Right ventricle myocardium inferior (tissue), 1 donor: ENCODE data around the gene HIKESHI. TPM values are rescaled to one million over a fixed set of nuclear protein-coding genes. Genes with fewer than 3 reads are reported as not detected.
"Not testable (repeated sequence)": the region's sequence is repeated elsewhere in the genome, so short reads cannot be mapped to it uniquely, and the experiment has no call there.

Source experiments
- ATAC-seq: fragments of 200-7000 bp; cut with Tn5 transposase; one replicate; pipeline ENCODE4 v1.9.1; 2020; ENCODE audit warnings: mild to moderate bottlenecking, moderate library complexity
- DNase-seq: peaks from one replicate; pipeline ENCODE4 v3.0.0; 2021; ENCODE audit errors: missing footprints
- intact Hi-C: fragments of 100-400 bp; cut with DNase I; formaldehyde crosslinking; loops from one replicate; pipeline ENCODE4 v1.11.0; 2022
- total RNA-seq: library from RNA; stranded (reverse); fragmentation: NEBNext Ultra II Directional; extraction: Animal tissue kit (Norgen Biotek cat#: 25700); gene quantifications from one replicate; pipeline ENCODE4 v1.2.1, GENCODE V29; 2021
- donor health status: DM: no; HTN: yes; CAD: no; lungs with severe emphysema.

Gene HIKESHI
- total RNA-seq, 1 donor from 2014 or later: 51.5 TPM

- not testable (repeated sequence) for ATAC-seq, DNase-seq
- intact Hi-C loops: loop anchor here (5.0 to 10.0 kb wide), 2 partner anchors 432 to 605 kb away; partner anchors contain the start of genes CCDC83 and CCDC89
Measured at GRCh38 chr11:86289508-86290280, 12.3 kb upstream of the HIKESHI start.

GRCh38 chr11:86291466-86292262 is 10.4 kb upstream of the HIKESHI start:
- intact Hi-C loops: loop anchor here (1.0 to 10.0 kb wide), 3 partner anchors 350 to 607 kb away; partner anchors contain the start of genes CCDC83 and CCDC89
- ATAC-seq (no peak), DNase-seq (no peak)

- ATAC-seq: no peak
- DNase-seq: no peak
- intact Hi-C loops: loop anchor here (5.0 to 10.0 kb wide), 2 partner anchors 436 to 608 kb away; partner anchors contain the start of genes CCDC83 and CCDC89
Measured at GRCh38 chr11:86292912-86293616, 9.0 kb upstream of the HIKESHI start.

GRCh38 chr11:86294026-86294425 is 8.0 kb upstream of the HIKESHI start:
- DNase-seq (no peak), ATAC-seq (no peak)
- intact Hi-C loops: loop anchor here (5.0 to 10.0 kb wide), 2 partner anchors 437 to 609 kb away; partner anchors contain the start of genes CCDC83 and CCDC89

- DNase-seq: no peak
Measured at GRCh38 chr11:86301742-86302091, 323 bp upstream of the HIKESHI start.

GRCh38 chr11:86303257-86303656 is 1.2 kb downstream of the HIKESHI start:
- intact Hi-C loops: loop anchor here (5.0 kb wide), 1 partner anchor 56 kb away; no protein-coding TSS in a partner anchor
- DNase-seq: no peak
- no peak for ATAC-seq

More at GRCh38 chr11:86301742-86302091, 323 bp upstream of the HIKESHI start:
- intact Hi-C loops: loop anchor here (5.0 kb wide), 1 partner anchor 54 kb away; no protein-coding TSS in a partner anchor
- ATAC-seq: no peak

- ATAC-seq, DNase-seq, intact Hi-C loops: not testable (repeated sequence)
Measured at GRCh38 chr11:86308710-86309109, 6.7 kb downstream of the HIKESHI start.

GRCh38 chr11:86313793-86314192 is 11.8 kb downstream of the HIKESHI start:
- DNase-seq (no peak), ATAC-seq (no peak)
- intact Hi-C loops: no loop called here

GRCh38 chr11:86314636-86315035 is 12.6 kb downstream of the HIKESHI start:
- ATAC-seq (no peak), DNase-seq (no peak)
- intact Hi-C loops: no loop called here

- intact Hi-C loops: no loop called here
- DNase-seq (no peak), ATAC-seq (no peak)
Measured at GRCh38 chr11:86335131-86335767, 33.2 kb downstream of the HIKESHI start.

- intact Hi-C loops: no loop called here
- ATAC-seq (no peak), DNase-seq (no peak)
Measured at GRCh38 chr11:86337227-86337626, 35.2 kb downstream of the HIKESHI start.

GRCh38 chr11:86341382-86341781 is 39.3 kb downstream of the HIKESHI start:
- ATAC-seq (no peak), DNase-seq (no peak)
- intact Hi-C loops: no loop called here

GRCh38 chr11:86346513-86346912 is 44.5 kb downstream of the HIKESHI start:
- intact Hi-C loops: no loop called here
- no peak for DNase-seq
- ATAC-seq: no peak

GRCh38 chr11:86355256-86355655 is 53.2 kb downstream of the HIKESHI start:
- DNase-seq: no peak
- ATAC-seq: no peak
- intact Hi-C loops: no loop called here

GRCh38 chr11:86357412-86357811 is 55.4 kb downstream of the HIKESHI start:
- ATAC-seq, DNase-seq, intact Hi-C loops: not testable (repeated sequence)

GRCh38 chr11:86358720-86359119 is 56.7 kb downstream of the HIKESHI start:
- DNase-seq: no peak
- no peak for ATAC-seq
- intact Hi-C loops: no loop called here

- no peak for DNase-seq
- intact Hi-C loops: no loop called here
- no peak for ATAC-seq
Measured at GRCh38 chr11:86360775-86361395, 58.8 kb downstream of the HIKESHI start.

- DNase-seq: no peak
- intact Hi-C loops: no loop called here
- ATAC-seq: no peak
Measured at GRCh38 chr11:86363424-86363823, 61.4 kb downstream of the HIKESHI start.
